HG03039 (cell line): ENCODE measurements around the gene ACACB.
"Not testable (repeated sequence)": the region's sequence is repeated elsewhere in the genome, so short reads cannot be mapped to it uniquely, and the experiment has no call there.

Experiments
- ATAC-seq: cut with Tn5 transposase; IDR thresholded peaks from one replicate; pipeline ENCODE4 v1.9.1; 2021; ENCODE audit warnings: mild to moderate bottlenecking, moderate library complexity; ENCODE audit not compliant: unreplicated experiment

The ACACB gene

GRCh38 chr12:109170324-109170723, 53.9 kb downstream of the ACACB start:
- ATAC-seq = no peak

GRCh38 chr12:109172787-109173186, 56.4 kb downstream of the ACACB start:
- ATAC-seq = not testable (repeated sequence)

- ATAC-seq = no peak
Observed at GRCh38 chr12:109173443-109174240, 57.3 kb downstream of the ACACB start.

GRCh38 chr12:109174468-109174867, 58.1 kb downstream of the ACACB start:
- ATAC-seq = no peak

GRCh38 chr12:109178532-109178931, 62.1 kb downstream of the ACACB start:
- no peak for ATAC-seq

GRCh38 chr12:109179927-109180326, 63.5 kb downstream of the ACACB start:
- no peak for ATAC-seq

GRCh38 chr12:109182041-109182839, 65.9 kb downstream of the ACACB start:
- no peak for ATAC-seq

- ATAC-seq = no peak
Observed at GRCh38 chr12:109185441-109185840, 69.1 kb downstream of the ACACB start.

GRCh38 chr12:109186993-109187653, 70.7 kb downstream of the ACACB start:
- no peak for ATAC-seq

- no peak for ATAC-seq
Observed at GRCh38 chr12:109188108-109188712, 71.8 kb downstream of the ACACB start.

- ATAC-seq = no peak
Observed at GRCh38 chr12:109189291-109189690, 72.9 kb downstream of the ACACB start.

- no peak for ATAC-seq
Observed at GRCh38 chr12:109191621-109192250, 75.3 kb downstream of the ACACB start.

- no peak for ATAC-seq
Observed at GRCh38 chr12:109192358-109192757, 76.0 kb downstream of the ACACB start.

GRCh38 chr12:109193896-109194295, 77.5 kb downstream of the ACACB start:
- no peak for ATAC-seq

GRCh38 chr12:109196332-109196731, 79.9 kb downstream of the ACACB start:
- ATAC-seq = no peak

- ATAC-seq = no peak
Observed at GRCh38 chr12:109197327-109197726, 80.9 kb downstream of the ACACB start.

- no peak for ATAC-seq
Observed at GRCh38 chr12:109199324-109199723, 82.9 kb downstream of the ACACB start.

GRCh38 chr12:109200825-109201495, 84.6 kb downstream of the ACACB start:
- ATAC-seq = no peak

GRCh38 chr12:109201496-109201885, 85.1 kb downstream of the ACACB start:
- no peak for ATAC-seq

- ATAC-seq = no peak
Observed at GRCh38 chr12:109202770-109203169, 86.4 kb downstream of the ACACB start.
